ENCODE data around the gene MPPE1. TPM values are rescaled to one million over a fixed set of nuclear protein-coding genes. Genes with fewer than 3 reads are reported as not detected.

Gene MPPE1
- total RNA-seq, 2 experiments from 2014 or later = 26.5 to 40.1 TPM

GRCh38 chr18:11883153-11883552, 25.0 kb downstream of the MPPE1 start:
- Histone ChIP-seq H3K4me1 (ENCODE audit: insufficient read depth, low read length, poor library complexity, severe bottlenecking) (peaks cover 39% of the 10 kb centered on the region), H3K4me2 (ENCODE audit: low read length) (peak overlapping the region; percentile 77), H4K20me1 (ENCODE audit: insufficient read depth, low read length) (no peaks in the 10 kb centered on the region), H3K9me3 (ENCODE audit: low read length) (no peaks in the 10 kb centered on the region), H3K4me3 (ENCODE audit: low read depth, low read length, poor library complexity, severe bottlenecking) (peak overlapping the region; percentile 31), H2AFZ (ENCODE audit: low read length) (0 out of 2 replicates have a peak overlapping the region, but pooled peaks have one; percentile 31), H3K79me2 (ENCODE audit: insufficient read depth, low read depth, low read length) (no peaks in the 10 kb centered on the region), H3K9me2 (ENCODE audit: insufficient read depth, low read length) (no peaks in the 10 kb centered on the region), H3K27ac (ENCODE audit: low read depth, low read length, poor library complexity, severe bottlenecking) (peak overlapping the region; percentile 75), H3K36me3 (ENCODE audit: insufficient read depth, low read length) (peaks cover 20% of the 10 kb centered on the region; the same call in 1 of the 2 replicates)
- no peak for TF ChIP-seq CTCF (conservative IDR thresholded peaks at IDR 0.05; ENCODE audit: low read length)
- TF ChIP-seq EZH2phosphoT487 (IDR thresholded peaks at IDR 0.05; ENCODE audit: borderline replicate concordance, low read depth, low read length) = no peak
- no TSS peak for BruUV-seq (replicated peaks)
- intact Hi-C loops (cut with micrococcal nuclease; ENCODE audit: unreplicated experiment) = loop anchor here (2.0 to 5.0 kb wide), 2 partner anchors 26 to 154 kb away; partner anchors contain the start of gene MPPE1
- ChIA-PET CTCF (ENCODE audit: unreplicated experiment) (no interaction called here), POLR2A (interaction anchor here (0.7 kb wide), 1 partner anchor 12 kb away, joined by 3 read pairs; no protein-coding TSS in a partner anchor)
- peak; percentile 86 for DNase-seq (ENCODE audit: low spot score)

GRCh38 chr18:11882636-11883035, 25.5 kb downstream of the MPPE1 start:
- Histone ChIP-seq H4K20me1 (ENCODE audit: insufficient read depth, low read length) (no peaks in the 10 kb centered on the region), H3K4me1 (ENCODE audit: insufficient read depth, low read length, poor library complexity, severe bottlenecking) (peaks cover 39% of the 10 kb centered on the region), H3K9me2 (ENCODE audit: insufficient read depth, low read length) (no peaks in the 10 kb centered on the region), H3K4me2 (ENCODE audit: low read length) (peak overlapping the region; percentile 77), H2AFZ (ENCODE audit: low read length) (no peak overlapping the region), H3K27ac (ENCODE audit: low read depth, low read length, poor library complexity, severe bottlenecking) (peak overlapping the region; percentile 75), H3K79me2 (ENCODE audit: insufficient read depth, low read depth, low read length) (no peaks in the 10 kb centered on the region), H3K36me3 (ENCODE audit: insufficient read depth, low read length) (peaks cover 19% of the 10 kb centered on the region; the same call in 1 of the 2 replicates), H3K4me3 (ENCODE audit: low read depth, low read length, poor library complexity, severe bottlenecking) (peak overlapping the region; percentile 30), H3K9me3 (ENCODE audit: low read length) (no peaks in the 10 kb centered on the region)
- BruUV-seq (replicated peaks) = no TSS peak
- intact Hi-C loops (cut with micrococcal nuclease; ENCODE audit: unreplicated experiment) = loop anchor here (2.0 to 5.0 kb wide), 2 partner anchors 26 to 155 kb away; partner anchors contain the start of gene MPPE1
- ChIA-PET POLR2A (interaction anchor here (0.6 to 0.7 kb wide), 2 partner anchors 11 to 105 kb away, joined by 3 read pairs; no protein-coding TSS in a partner anchor), CTCF (ENCODE audit: unreplicated experiment) (no interaction called here)
- TF ChIP-seq EZH2phosphoT487 (IDR thresholded peaks at IDR 0.05; ENCODE audit: borderline replicate concordance, low read depth, low read length) = no peak
- no peak for TF ChIP-seq CTCF (conservative IDR thresholded peaks at IDR 0.05; ENCODE audit: low read length)
- no peak for DNase-seq (ENCODE audit: low spot score)

- no peak overlapping the region for H3K4me2 ChIP-seq (ENCODE audit: low read length)
- H3K79me2 ChIP-seq (ENCODE audit: insufficient read depth, low read depth, low read length) = no peaks in the 10 kb centered on the region
- no peak for TF ChIP-seq EZH2phosphoT487 (IDR thresholded peaks at IDR 0.05; ENCODE audit: borderline replicate concordance, low read depth, low read length)
- TF ChIP-seq CTCF (conservative IDR thresholded peaks at IDR 0.05; ENCODE audit: low read length) = no peak
- no peaks in the 10 kb centered on the region for H3K9me2 ChIP-seq (ENCODE audit: insufficient read depth, low read length)
- H3K4me3 ChIP-seq (ENCODE audit: low read depth, low read length, poor library complexity, severe bottlenecking) = no peak overlapping the region
- intact Hi-C loops (cut with micrococcal nuclease; ENCODE audit: unreplicated experiment) = loop anchor here (5.0 kb wide), 1 partner anchor 157 kb away; no protein-coding TSS in a partner anchor
- H3K4me1 ChIP-seq (ENCODE audit: insufficient read depth, low read length, poor library complexity, severe bottlenecking) = peaks cover 39% of the 10 kb centered on the region
- H3K27ac ChIP-seq (ENCODE audit: low read depth, low read length, poor library complexity, severe bottlenecking) = no peak overlapping the region
- DNase-seq (ENCODE audit: low spot score) = no peak
- no peaks in the 10 kb centered on the region for H4K20me1 ChIP-seq (ENCODE audit: insufficient read depth, low read length)
- BruUV-seq (replicated peaks) = no TSS peak
- ChIA-PET POLR2A (interaction anchor here (0.5 kb wide), 1 partner anchor 84 kb away, joined by 3 read pairs; no protein-coding TSS in a partner anchor), CTCF (ENCODE audit: unreplicated experiment) (no interaction called here)
- H3K36me3 ChIP-seq (ENCODE audit: insufficient read depth, low read length) = peaks cover 19% of the 10 kb centered on the region; the same call in 1 of the 2 replicates
- no peaks in the 10 kb centered on the region for H3K9me3 ChIP-seq (ENCODE audit: low read length)
- no peak overlapping the region for H2AFZ ChIP-seq (ENCODE audit: low read length)
Observed at GRCh38 chr18:11880586-11881304, 27.4 kb downstream of the MPPE1 start.

All from OCI-LY7 (cell line).